22Rv1 (cell line): ENCODE data around the gene SYTL2.

Experiments used
- H3K27ac ChIP-seq: fragments of 450-650 bp; 2 replicates; pipeline ENCODE4 v1.5.1; 2017
- CTCF ChIP-seq: fragments of 450-650 bp; IDR thresholded peaks from 2 replicates; pipeline ENCODE4 v1.5.1; 2017; ENCODE audit warnings: mild to moderate bottlenecking
- ZFX ChIP-seq: fragments of 450-650 bp; IDR thresholded peaks from 2 replicates; pipeline ENCODE4 v1.6.1; 2017; ENCODE audit warnings: antibody characterized with exemption, borderline replicate concordance

Gene SYTL2

GRCh38 chr11:85835263-85835662 is 24.3 kb upstream of the SYTL2 start:
- H3K27ac ChIP-seq = no peak overlapping the region
- TF ChIP-seq CTCF = no peak
- no peak for TF ChIP-seq ZFX

DNA sequence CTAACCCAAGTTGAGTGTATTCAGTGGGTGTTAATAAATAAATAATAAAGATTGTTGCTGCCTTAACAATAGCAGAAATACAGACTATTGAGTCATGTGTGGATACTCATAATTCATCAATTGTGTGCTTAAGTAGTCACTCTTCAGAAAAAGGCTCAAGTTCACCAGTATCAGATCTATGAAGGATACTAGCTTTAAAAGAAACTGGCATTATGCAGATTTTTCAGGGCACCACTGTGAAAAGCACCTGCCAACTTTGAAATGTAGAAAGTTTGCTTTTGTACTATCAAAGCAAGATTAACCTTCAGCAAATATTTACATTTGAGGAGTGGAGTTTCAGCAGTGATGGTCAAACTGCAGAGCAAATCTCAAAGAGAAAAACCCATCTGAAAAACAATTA is 20.1 kb upstream of the SYTL2 start:
- peak overlapping the region; percentile 96 for H3K27ac ChIP-seq
- TF ChIP-seq ZFX (no peak), CTCF (no peak)

GRCh38 chr11:85829172-85829571 is 18.2 kb upstream of the SYTL2 start:
- TF ChIP-seq CTCF (no peak), ZFX (no peak)
- H3K27ac ChIP-seq = peak overlapping the region; percentile 96

- TF ChIP-seq ZFX (no peak), CTCF (no peak)
- H3K27ac ChIP-seq = peak overlapping the region; percentile 96
Observed at GRCh38 chr11:85828640-85828978, 17.7 kb upstream of the SYTL2 start.

- H3K27ac ChIP-seq = peak overlapping the region; percentile 96
- no peak for TF ChIP-seq ZFX
- no peak for TF ChIP-seq CTCF
Observed at GRCh38 chr11:85827748-85828639, 17.1 kb upstream of the SYTL2 start.

DNA sequence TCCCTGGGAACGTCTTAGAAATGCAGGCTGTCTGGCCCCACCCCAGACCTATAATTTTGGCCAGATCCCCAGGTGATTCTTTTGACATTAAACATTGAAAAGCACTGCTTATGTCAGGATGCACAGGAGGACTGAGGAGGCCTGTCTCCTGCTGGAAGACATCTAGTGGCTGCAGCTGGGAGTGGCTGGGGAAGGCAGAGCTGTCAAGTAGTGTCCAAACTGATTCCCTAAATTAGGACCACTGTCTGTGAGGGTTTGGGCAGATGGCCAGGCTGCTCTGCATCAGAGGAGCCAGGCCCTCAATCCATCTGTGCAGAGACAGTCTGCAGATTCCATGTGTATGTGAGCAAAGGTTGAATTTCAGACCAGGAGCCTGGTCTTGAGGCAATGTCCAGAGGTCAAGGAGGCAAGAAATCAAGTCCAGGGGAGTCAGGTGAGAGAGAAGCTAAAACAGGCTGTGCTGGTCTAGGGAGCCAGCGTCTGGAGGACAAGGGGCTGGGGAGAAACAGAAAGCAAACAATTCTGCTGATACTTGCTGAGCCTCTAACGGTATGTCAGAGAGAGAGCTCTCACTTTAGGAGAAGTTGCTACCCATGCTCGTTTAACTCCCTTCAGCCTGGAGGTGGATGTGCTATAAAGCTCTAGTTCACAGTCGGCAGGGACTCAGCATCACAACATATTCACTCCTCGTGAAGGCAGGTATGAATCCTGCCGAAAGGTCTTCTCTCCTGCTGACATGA is 15.3 kb upstream of the SYTL2 start:
- TF ChIP-seq CTCF = peak; percentile 79
- TF ChIP-seq ZFX = no peak
- H3K27ac ChIP-seq = peak overlapping the region; percentile 96

DNA sequence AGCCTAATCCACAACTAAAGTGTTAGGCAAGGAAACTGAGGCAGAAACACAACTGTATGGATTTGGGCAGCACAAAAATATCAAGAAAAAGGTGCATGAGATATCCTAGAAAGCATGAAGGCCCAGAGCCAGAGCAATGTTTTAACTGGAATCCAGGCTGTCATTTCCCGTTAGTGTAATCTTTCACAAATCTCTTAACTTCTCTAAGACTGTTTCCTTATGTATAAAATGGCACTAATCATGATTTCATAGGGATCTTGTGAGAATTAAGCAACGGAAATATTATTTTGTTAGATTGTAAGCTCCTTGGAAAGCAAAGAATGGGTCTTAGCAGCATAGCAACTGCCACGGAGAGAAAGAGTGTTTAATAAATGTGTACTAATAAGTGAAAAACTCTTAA is 14.7 kb upstream of the SYTL2 start:
- TF ChIP-seq ZFX (no peak), CTCF (no peak)
- peak overlapping the region; percentile 96 for H3K27ac ChIP-seq
